HG02852 (cell line): ENCODE data around the gene TCAF1.
"Not testable (repeated sequence)": the region's sequence is repeated elsewhere in the genome, so short reads cannot be mapped to it uniquely, and the experiment has no call there.

Source experiments
- ATAC-seq: cut with Tn5 transposase; IDR thresholded peaks from one replicate; pipeline ENCODE4 v1.9.1; 2021; ENCODE audit warnings: mild to moderate bottlenecking, moderate library complexity; ENCODE audit not compliant: unreplicated experiment

Gene TCAF1

GRCh38 chr7:143902332-143902899, 440 bp upstream of the TCAF1 start:
- ATAC-seq, result no peak

GRCh38 chr7:143901332-143901667, 676 bp downstream of the TCAF1 start:
- no peak for ATAC-seq

- ATAC-seq, result no peak
These were observed 1.7 kb downstream of the TCAF1 start for GRCh38 chr7:143900230-143900766.

- no peak for ATAC-seq
These were observed 3.2 kb downstream of the TCAF1 start for GRCh38 chr7:143898810-143899209.

- no peak for ATAC-seq
These were observed 5.3 kb downstream of the TCAF1 start for GRCh38 chr7:143896667-143897066.

GRCh38 chr7:143892527-143893300, 9.3 kb downstream of the TCAF1 start:
- peak; percentile 99 for ATAC-seq

GRCh38 chr7:143891457-143891856, 10.5 kb downstream of the TCAF1 start:
- no peak for ATAC-seq

GRCh38 chr7:143890558-143890957, 11.4 kb downstream of the TCAF1 start:
- no peak for ATAC-seq

GRCh38 chr7:143889068-143889467, 12.9 kb downstream of the TCAF1 start:
- no peak for ATAC-seq

GRCh38 chr7:143886826-143887477, 15.0 kb downstream of the TCAF1 start:
- ATAC-seq, result no peak

GRCh38 chr7:143885951-143886350, 16.0 kb downstream of the TCAF1 start:
- ATAC-seq, result no peak

GRCh38 chr7:143884969-143885559, 16.9 kb downstream of the TCAF1 start:
- ATAC-seq, result peak; percentile 94

- ATAC-seq, result no peak
These were observed 17.6 kb downstream of the TCAF1 start for GRCh38 chr7:143884241-143884968.

GRCh38 chr7:143882604-143883078, 19.3 kb downstream of the TCAF1 start:
- no peak for ATAC-seq

- no peak for ATAC-seq
These were observed 19.9 kb downstream of the TCAF1 start for GRCh38 chr7:143882020-143882603.

- ATAC-seq, result no peak
These were observed 23.1 kb downstream of the TCAF1 start for GRCh38 chr7:143878884-143879283.

GRCh38 chr7:143877098-143877497, 24.9 kb downstream of the TCAF1 start:
- ATAC-seq, result no peak

- no peak for ATAC-seq
These were observed 25.8 kb downstream of the TCAF1 start for GRCh38 chr7:143876218-143876617.

- ATAC-seq, result not testable (repeated sequence)
These were observed 28.7 kb downstream of the TCAF1 start for GRCh38 chr7:143873242-143873641.

GRCh38 chr7:143871534-143871933, 30.4 kb downstream of the TCAF1 start:
- ATAC-seq, result not testable (repeated sequence)
